Activated CD4-positive, alpha-beta T cell treated with anti-CD3 and anti-CD28 coated beads for 36 hours (primary cell): Measurements from ENCODE around the gene CRADD. TPM values are rescaled to one million over a fixed set of nuclear protein-coding genes. Genes with fewer than 3 reads are reported as not detected.
"Not testable (repeated sequence)": the region's sequence is repeated elsewhere in the genome, so short reads cannot be mapped to it uniquely, and the experiment has no call there.

Source experiments
- ATAC-seq: fragments of 200-7000 bp; cut with Tn5 transposase; one replicate; pipeline ENCODE4 v1.10.0; 2021; ENCODE audit warnings: mild to moderate bottlenecking, moderate library complexity
- CTCF ChIA-PET: fragments of 350-600 bp; sonication (Branson Sonifier 250); formaldehyde crosslinking; loops from one replicate; lab custom pipeline; 2021; ENCODE audit warnings: antibody characterized with exemption; lab: Charles Lee
- POLR2A ChIA-PET: fragments of 350-600 bp; sonication (Branson Sonifier 250); formaldehyde crosslinking; loops from one replicate; lab custom pipeline; 2021; ENCODE audit warnings: antibody characterized with exemption, inconsistent platforms; lab: Charles Lee
- DNase-seq: peaks from one replicate; pipeline ENCODE4 v3.0.0-alpha.2; 2020
- H3K27ac Mint-ChIP-seq: one replicate; pipeline ENCODE4 v1.8.0; 2021; ENCODE audit warnings: mixed read lengths
- H3K27me3 Mint-ChIP-seq: one replicate; pipeline ENCODE4 v1.8.0; 2021; ENCODE audit warnings: mixed read lengths
- H3K36me3 Mint-ChIP-seq: one replicate; pipeline ENCODE4 v1.8.0; 2021; ENCODE audit warnings: low read depth, mixed read lengths
- H3K4me1 Mint-ChIP-seq: one replicate; pipeline ENCODE4 v1.8.0; 2021; ENCODE audit warnings: mixed read lengths
- H3K4me3 Mint-ChIP-seq: one replicate; pipeline ENCODE4 v1.8.0; 2021; ENCODE audit warnings: mild to moderate bottlenecking, moderate library complexity, mixed read lengths
- H3K9me3 Mint-ChIP-seq: one replicate; pipeline ENCODE4 v1.8.0; 2021; ENCODE audit warnings: low read depth, mixed read lengths
- intact Hi-C, 2 experiments: fragments of 100-400 bp; cut with DNase I in 1 of 2; cut with micrococcal nuclease in 1 of 2; formaldehyde crosslinking; loops; one replicate each; pipeline versions ENCODE4 v1.14.2 to v1.15.1; 2022 to 2024; cut with DNase I, micrococcal nuclease
- total RNA-seq, 2 experiments: library from RNA; stranded (reverse); gene quantifications; one replicate each; pipeline ENCODE4 v1.2.3, GENCODE V29; 2021

The CRADD gene
- total RNA-seq, 2 experiments from 2014 or later, result 5.7 to 7.8 TPM

- Mint-ChIP-seq H3K27ac (no peak overlapping the region), H3K27me3 (no peaks in the 10 kb centered on the region), H3K4me1 (peaks cover 30% of the 10 kb centered on the region), H3K9me3 (peaks cover 20% of the 10 kb centered on the region), H3K36me3 (peaks cover 14% of the 10 kb centered on the region), H3K4me3 (no peak overlapping the region)
- CTCF ChIA-PET, result interaction anchor here (1.6 kb wide), 1 partner anchor 395 kb away, joined by 4 read pairs; no protein-coding TSS in a partner anchor
- POLR2A ChIA-PET, result no interaction called here
- DNase-seq, result no peak
- no peak for ATAC-seq
- intact Hi-C loops, result no loop called here
These were observed 29.6 kb downstream of the CRADD start for GRCh38 chr12:93706824-93707223.

- peaks cover 14% of the 10 kb centered on the region for H3K36me3 Mint-ChIP-seq
These were observed 30.7 kb downstream of the CRADD start for GRCh38 chr12:93707836-93708235.

GRCh38 chr12:93708952-93709351, 31.8 kb downstream of the CRADD start:
- Mint-ChIP-seq H3K27ac (no peak overlapping the region), H3K4me3 (no peak overlapping the region), H3K9me3 (peaks cover 20% of the 10 kb centered on the region), H3K27me3 (no peaks in the 10 kb centered on the region), H3K4me1 (peaks cover 23% of the 10 kb centered on the region), H3K36me3 (peaks cover 14% of the 10 kb centered on the region)
- intact Hi-C loops, result no loop called here
- ChIA-PET POLR2A (no interaction called here), CTCF (no interaction called here)
- ATAC-seq (no peak), DNase-seq (no peak)

More at GRCh38 chr12:93707836-93708235, 30.7 kb downstream of the CRADD start:
- DNase-seq (no peak), ATAC-seq (no peak)
- POLR2A ChIA-PET, result no interaction called here
- Mint-ChIP-seq H3K27me3 (no peaks in the 10 kb centered on the region), H3K4me3 (no peak overlapping the region), H3K4me1 (peaks cover 23% of the 10 kb centered on the region), H3K27ac (no peak overlapping the region), H3K9me3 (peaks cover 20% of the 10 kb centered on the region)
- CTCF ChIA-PET, result no interaction called here
- intact Hi-C loops, result no loop called here

- DNase-seq, result no peak
- ChIA-PET POLR2A (no interaction called here), CTCF (no interaction called here)
- Mint-ChIP-seq H3K27me3 (no peaks in the 10 kb centered on the region), H3K27ac (no peak overlapping the region), H3K36me3 (peaks cover 14% of the 10 kb centered on the region), H3K9me3 (peaks cover 20% of the 10 kb centered on the region), H3K4me1 (peaks cover 18% of the 10 kb centered on the region), H3K4me3 (no peak overlapping the region)
- intact Hi-C loops, result no loop called here
- ATAC-seq, result no peak
These were observed 32.2 kb downstream of the CRADD start for GRCh38 chr12:93709386-93709785.

GRCh38 chr12:93710574-93710926, 33.4 kb downstream of the CRADD start:
- Mint-ChIP-seq H3K4me3 (no peak overlapping the region), H3K27ac (no peak overlapping the region), H3K27me3 (no peaks in the 10 kb centered on the region), H3K9me3 (peaks cover 22% of the 10 kb centered on the region), H3K4me1 (peaks cover 14% of the 10 kb centered on the region), H3K36me3 (peaks cover 14% of the 10 kb centered on the region)
- DNase-seq (no peak), ATAC-seq (no peak)
- intact Hi-C loops, result no loop called here
- POLR2A ChIA-PET, result interaction anchor here (0.6 kb wide), 1 partner anchor 392 kb away, joined by 3 read pairs; no protein-coding TSS in a partner anchor
- CTCF ChIA-PET, result interaction anchor here (0.8 to 1.6 kb wide), 2 partner anchors 46 to 391 kb away, joined by 3 read pairs; no protein-coding TSS in a partner anchor

- CTCF ChIA-PET, result interaction anchor here (0.9 to 1.6 kb wide), 3 partner anchors 10 to 81 kb away, joined by 3 read pairs; no protein-coding TSS in a partner anchor
- intact Hi-C loops, H3K4me1 Mint-ChIP-seq, POLR2A ChIA-PET, H3K27me3 Mint-ChIP-seq, H3K27ac Mint-ChIP-seq, ATAC-seq, H3K4me3 Mint-ChIP-seq, DNase-seq: not testable (repeated sequence)
- Mint-ChIP-seq H3K9me3 (peaks cover 22% of the 10 kb centered on the region), H3K36me3 (peaks cover 14% of the 10 kb centered on the region)
These were observed 34.3 kb downstream of the CRADD start for GRCh38 chr12:93711502-93711901.

- H3K9me3 Mint-ChIP-seq, result peaks cover 22% of the 10 kb centered on the region
- POLR2A ChIA-PET, result no interaction called here
These were observed 35.0 kb downstream of the CRADD start for GRCh38 chr12:93712200-93712599.

GRCh38 chr12:93713060-93713459, 35.9 kb downstream of the CRADD start:
- Mint-ChIP-seq H3K27ac (no peak overlapping the region), H3K9me3 (peaks cover 23% of the 10 kb centered on the region), H3K4me1 (peaks cover 6% of the 10 kb centered on the region), H3K27me3 (no peaks in the 10 kb centered on the region), H3K4me3 (no peak overlapping the region), H3K36me3 (peaks cover 18% of the 10 kb centered on the region)
- no peak for ATAC-seq
- DNase-seq, result no peak
- intact Hi-C loops, result no loop called here
- ChIA-PET CTCF (interaction anchor here (1.8 kb wide), 1 partner anchor 11 kb away, joined by 4 read pairs; no protein-coding TSS in a partner anchor), POLR2A (no interaction called here)

More at GRCh38 chr12:93712200-93712599, 35.0 kb downstream of the CRADD start:
- ATAC-seq (no peak), DNase-seq (no peak)
- Mint-ChIP-seq H3K27ac (no peak overlapping the region), H3K4me3 (no peak overlapping the region), H3K4me1 (peaks cover 6% of the 10 kb centered on the region), H3K27me3 (no peaks in the 10 kb centered on the region), H3K36me3 (peaks cover 14% of the 10 kb centered on the region)
- intact Hi-C loops, result no loop called here
- CTCF ChIA-PET, result interaction anchor here (0.9 to 1.6 kb wide), 2 partner anchors 10 to 48 kb away, joined by 3 read pairs; no protein-coding TSS in a partner anchor

GRCh38 chr12:93713800-93714199, 36.6 kb downstream of the CRADD start:
- ChIA-PET CTCF (interaction anchor here (0.8 to 1.8 kb wide), 2 partner anchors 12 to 48 kb away, joined by 3 to 4 read pairs; no protein-coding TSS in a partner anchor), POLR2A (no interaction called here)
- H3K9me3 Mint-ChIP-seq, result peaks cover 22% of the 10 kb centered on the region
- no peak overlapping the region for H3K4me3 Mint-ChIP-seq
- H3K36me3 Mint-ChIP-seq, result peaks cover 17% of the 10 kb centered on the region
- no peak overlapping the region for H3K27ac Mint-ChIP-seq
- H3K4me1 Mint-ChIP-seq, result peaks cover 6% of the 10 kb centered on the region
- no peaks in the 10 kb centered on the region for H3K27me3 Mint-ChIP-seq
- DNase-seq (no peak), ATAC-seq (no peak)
- intact Hi-C loops, result no loop called here

- ChIA-PET CTCF (interaction anchor here (0.8 to 1.8 kb wide), 2 partner anchors 13 to 48 kb away, joined by 3 to 4 read pairs; no protein-coding TSS in a partner anchor), POLR2A (no interaction called here)
- no peak overlapping the region for H3K4me3 Mint-ChIP-seq
- no peak overlapping the region for H3K27ac Mint-ChIP-seq
- no peak for DNase-seq
- intact Hi-C loops, result no loop called here
- peaks cover 14% of the 10 kb centered on the region for H3K36me3 Mint-ChIP-seq
- peaks cover 6% of the 10 kb centered on the region for H3K4me1 Mint-ChIP-seq
- ATAC-seq, result no peak
- H3K9me3 Mint-ChIP-seq, result peaks cover 16% of the 10 kb centered on the region
- H3K27me3 Mint-ChIP-seq, result no peaks in the 10 kb centered on the region
These were observed 37.2 kb downstream of the CRADD start for GRCh38 chr12:93714382-93714781.

GRCh38 chr12:93719710-93720109, 42.5 kb downstream of the CRADD start:
- Mint-ChIP-seq H3K4me3 (no peak overlapping the region), H3K27ac (no peak overlapping the region), H3K27me3 (no peaks in the 10 kb centered on the region), H3K9me3 (peaks cover 22% of the 10 kb centered on the region), H3K36me3 (peaks cover 11% of the 10 kb centered on the region), H3K4me1 (peaks cover 3% of the 10 kb centered on the region)
- CTCF ChIA-PET, result interaction anchor here (0.6 to 0.8 kb wide), 2 partner anchors 13 to 65 kb away, joined by 3 read pairs; no protein-coding TSS in a partner anchor
- ATAC-seq, result no peak
- no peak for DNase-seq
- POLR2A ChIA-PET, result no interaction called here
- intact Hi-C loops, result no loop called here

- POLR2A ChIA-PET, result no interaction called here
These were observed 43.4 kb downstream of the CRADD start for GRCh38 chr12:93720559-93720958.

More at GRCh38 chr12:93720559-93720958, 43.4 kb downstream of the CRADD start:
- ATAC-seq, result no peak
- peaks cover 20% of the 10 kb centered on the region for H3K9me3 Mint-ChIP-seq
- CTCF ChIA-PET, result no interaction called here
- intact Hi-C loops, result no loop called here
- no peaks in the 10 kb centered on the region for H3K27me3 Mint-ChIP-seq
- no peak overlapping the region for H3K27ac Mint-ChIP-seq
- no peaks in the 10 kb centered on the region for H3K4me1 Mint-ChIP-seq
- peaks cover 12% of the 10 kb centered on the region for H3K36me3 Mint-ChIP-seq
- H3K4me3 Mint-ChIP-seq, result no peak overlapping the region
- DNase-seq, result no peak
